Choroid plexus epithelial cell (primary cell): ENCODE data around the gene PLXND1.

Source experiments
- DNase-seq: peaks from one replicate; pipeline ENCODE4 v3.0.0-alpha.2; 2010; ENCODE audit warnings: low read depth
- H3K4me3 ChIP-seq: 2 replicates; pipeline ENCODE4 v1.5.1; 2011; ENCODE audit warnings: low read depth, mild to moderate bottlenecking, control low read depth, low read length, moderate library complexity
- TF ChIP-seq, protein P1 (sequence below): conservative IDR thresholded peaks from 2 replicates; pipeline ENCODE4 v1.5.1; 2011; ENCODE audit warnings: low read depth, mild to moderate bottlenecking, control low read depth, inconsistent platforms, low read length, moderate library complexity

The PLXND1 gene, protein sequence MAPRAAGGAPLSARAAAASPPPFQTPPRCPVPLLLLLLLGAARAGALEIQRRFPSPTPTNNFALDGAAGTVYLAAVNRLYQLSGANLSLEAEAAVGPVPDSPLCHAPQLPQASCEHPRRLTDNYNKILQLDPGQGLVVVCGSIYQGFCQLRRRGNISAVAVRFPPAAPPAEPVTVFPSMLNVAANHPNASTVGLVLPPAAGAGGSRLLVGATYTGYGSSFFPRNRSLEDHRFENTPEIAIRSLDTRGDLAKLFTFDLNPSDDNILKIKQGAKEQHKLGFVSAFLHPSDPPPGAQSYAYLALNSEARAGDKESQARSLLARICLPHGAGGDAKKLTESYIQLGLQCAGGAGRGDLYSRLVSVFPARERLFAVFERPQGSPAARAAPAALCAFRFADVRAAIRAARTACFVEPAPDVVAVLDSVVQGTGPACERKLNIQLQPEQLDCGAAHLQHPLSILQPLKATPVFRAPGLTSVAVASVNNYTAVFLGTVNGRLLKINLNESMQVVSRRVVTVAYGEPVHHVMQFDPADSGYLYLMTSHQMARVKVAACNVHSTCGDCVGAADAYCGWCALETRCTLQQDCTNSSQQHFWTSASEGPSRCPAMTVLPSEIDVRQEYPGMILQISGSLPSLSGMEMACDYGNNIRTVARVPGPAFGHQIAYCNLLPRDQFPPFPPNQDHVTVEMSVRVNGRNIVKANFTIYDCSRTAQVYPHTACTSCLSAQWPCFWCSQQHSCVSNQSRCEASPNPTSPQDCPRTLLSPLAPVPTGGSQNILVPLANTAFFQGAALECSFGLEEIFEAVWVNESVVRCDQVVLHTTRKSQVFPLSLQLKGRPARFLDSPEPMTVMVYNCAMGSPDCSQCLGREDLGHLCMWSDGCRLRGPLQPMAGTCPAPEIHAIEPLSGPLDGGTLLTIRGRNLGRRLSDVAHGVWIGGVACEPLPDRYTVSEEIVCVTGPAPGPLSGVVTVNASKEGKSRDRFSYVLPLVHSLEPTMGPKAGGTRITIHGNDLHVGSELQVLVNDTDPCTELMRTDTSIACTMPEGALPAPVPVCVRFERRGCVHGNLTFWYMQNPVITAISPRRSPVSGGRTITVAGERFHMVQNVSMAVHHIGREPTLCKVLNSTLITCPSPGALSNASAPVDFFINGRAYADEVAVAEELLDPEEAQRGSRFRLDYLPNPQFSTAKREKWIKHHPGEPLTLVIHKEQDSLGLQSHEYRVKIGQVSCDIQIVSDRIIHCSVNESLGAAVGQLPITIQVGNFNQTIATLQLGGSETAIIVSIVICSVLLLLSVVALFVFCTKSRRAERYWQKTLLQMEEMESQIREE (N-terminal part only)

DNA sequence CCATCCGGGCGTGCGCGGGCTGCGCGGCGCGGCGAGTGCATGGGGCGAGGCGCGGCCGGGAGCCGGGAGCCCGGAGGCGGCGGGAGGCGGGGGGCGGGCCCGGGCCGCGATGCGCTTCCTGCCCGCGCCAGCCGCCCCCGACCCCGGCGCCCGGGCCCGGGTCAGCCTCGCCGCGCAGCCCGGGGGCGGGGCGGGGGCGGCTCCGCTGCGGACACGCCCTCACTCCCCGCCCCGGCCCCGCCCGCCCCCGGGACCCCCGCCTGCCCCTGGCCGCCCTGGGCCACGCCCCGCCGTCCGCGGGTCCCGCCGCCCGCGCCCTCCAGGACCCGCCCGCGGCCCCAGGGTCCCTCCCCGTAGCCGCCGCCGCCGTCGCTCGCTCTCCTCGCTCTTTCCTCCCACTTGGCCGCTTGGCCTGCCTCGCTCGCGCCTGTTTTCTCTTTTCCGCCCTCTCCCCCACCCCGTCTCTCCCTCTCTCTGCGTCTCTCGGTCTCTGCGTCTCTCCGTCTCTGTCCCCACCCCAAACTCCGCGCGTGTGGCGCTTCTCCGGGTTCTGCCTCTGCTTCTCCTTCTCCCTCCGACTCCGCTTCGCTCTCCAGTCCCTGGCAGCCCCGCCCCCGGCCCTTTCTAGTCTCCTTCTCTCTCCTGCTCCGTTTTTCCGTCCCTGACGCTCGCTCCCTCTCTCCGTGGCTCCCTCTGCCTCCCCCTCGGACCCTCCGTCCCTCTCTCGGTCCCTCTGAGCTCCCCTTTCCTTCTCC is at the start of gene PLXND1:
Gene PLXND1, minus strand, starts transcription at position 41 of the 755 bp plus-strand sequence. Its CDS starts 37 bp downstream, at position 4.
- H3K4me3 ChIP-seq, result peak within 1 kb of the TSS; percentile 72
- peak; percentile 71 for DNase-seq
- TF ChIP-seq, protein P1, sequence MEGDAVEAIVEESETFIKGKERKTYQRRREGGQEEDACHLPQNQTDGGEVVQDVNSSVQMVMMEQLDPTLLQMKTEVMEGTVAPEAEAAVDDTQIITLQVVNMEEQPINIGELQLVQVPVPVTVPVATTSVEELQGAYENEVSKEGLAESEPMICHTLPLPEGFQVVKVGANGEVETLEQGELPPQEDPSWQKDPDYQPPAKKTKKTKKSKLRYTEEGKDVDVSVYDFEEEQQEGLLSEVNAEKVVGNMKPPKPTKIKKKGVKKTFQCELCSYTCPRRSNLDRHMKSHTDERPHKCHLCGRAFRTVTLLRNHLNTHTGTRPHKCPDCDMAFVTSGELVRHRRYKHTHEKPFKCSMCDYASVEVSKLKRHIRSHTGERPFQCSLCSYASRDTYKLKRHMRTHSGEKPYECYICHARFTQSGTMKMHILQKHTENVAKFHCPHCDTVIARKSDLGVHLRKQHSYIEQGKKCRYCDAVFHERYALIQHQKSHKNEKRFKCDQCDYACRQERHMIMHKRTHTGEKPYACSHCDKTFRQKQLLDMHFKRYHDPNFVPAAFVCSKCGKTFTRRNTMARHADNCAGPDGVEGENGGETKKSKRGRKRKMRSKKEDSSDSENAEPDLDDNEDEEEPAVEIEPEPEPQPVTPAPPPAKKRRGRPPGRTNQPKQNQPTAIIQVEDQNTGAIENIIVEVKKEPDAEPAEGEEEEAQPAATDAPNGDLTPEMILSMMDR, result no peak

DNA sequence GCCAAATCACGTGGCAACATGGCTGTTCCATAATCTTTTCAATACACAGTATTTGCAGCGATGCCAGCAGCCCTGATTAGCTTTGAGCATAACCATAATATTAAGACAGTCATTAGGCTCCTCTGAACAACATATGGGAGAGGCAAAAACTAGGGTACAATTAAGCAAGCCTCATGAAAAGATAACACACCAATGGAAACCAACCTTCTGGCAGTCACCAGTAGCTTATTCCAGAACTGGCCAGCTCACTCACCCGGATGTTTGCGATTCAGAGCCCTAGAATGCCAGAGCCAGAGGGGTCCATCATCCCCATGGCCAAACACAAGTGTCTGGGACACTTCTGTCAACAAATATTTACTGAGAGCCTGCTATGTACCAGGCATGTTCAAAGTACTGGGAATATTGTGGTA is 48.8 kb upstream of the PLXND1 start:
- TF ChIP-seq, protein P1, result no peak
- H3K4me3 ChIP-seq, result no peak overlapping the region
- DNase-seq, result no peak

DNA sequence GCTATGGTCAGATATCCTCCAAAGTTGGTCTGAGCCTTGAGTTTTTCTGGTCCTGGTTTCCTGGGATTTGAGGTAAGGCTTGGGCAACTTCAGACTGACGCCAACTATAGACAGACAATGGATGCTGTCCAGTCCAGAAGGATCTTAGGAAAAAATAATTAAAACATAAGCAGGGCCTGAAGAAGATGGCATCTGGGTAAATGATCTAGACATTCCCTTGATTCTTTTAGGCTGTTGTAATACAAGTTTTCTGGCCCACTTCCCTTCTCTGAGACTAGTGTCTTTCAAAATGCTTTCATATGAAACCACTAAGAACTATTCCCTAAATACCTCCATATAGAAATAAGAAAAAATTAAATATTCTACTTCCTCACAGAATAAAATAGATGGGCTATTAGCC is 47.7 kb upstream of the PLXND1 start:
- TF ChIP-seq, protein P1, result no peak
- peak; percentile 72 for DNase-seq
- no peak overlapping the region for H3K4me3 ChIP-seq

DNA sequence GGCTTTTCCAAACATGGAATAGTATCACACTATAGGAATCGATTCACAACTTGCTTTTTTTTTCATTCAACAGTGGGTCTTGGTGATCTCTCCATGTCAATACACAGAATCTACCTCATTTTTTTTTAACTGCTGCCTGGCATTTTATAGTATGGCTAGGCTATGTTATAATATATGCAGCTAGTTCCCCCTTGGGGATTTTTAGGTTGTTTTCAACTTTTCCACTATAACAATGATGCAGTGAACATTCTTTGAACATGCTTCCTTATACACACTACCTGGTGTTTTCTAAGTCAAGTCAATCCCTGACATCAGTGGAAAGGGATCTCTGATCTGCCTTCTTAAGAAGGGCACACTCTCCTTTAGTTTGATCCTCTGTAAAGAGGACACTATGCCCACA is 46.5 kb upstream of the PLXND1 start:
- TF ChIP-seq, protein P1, result no peak
- no peak for DNase-seq
- no peak overlapping the region for H3K4me3 ChIP-seq

DNA sequence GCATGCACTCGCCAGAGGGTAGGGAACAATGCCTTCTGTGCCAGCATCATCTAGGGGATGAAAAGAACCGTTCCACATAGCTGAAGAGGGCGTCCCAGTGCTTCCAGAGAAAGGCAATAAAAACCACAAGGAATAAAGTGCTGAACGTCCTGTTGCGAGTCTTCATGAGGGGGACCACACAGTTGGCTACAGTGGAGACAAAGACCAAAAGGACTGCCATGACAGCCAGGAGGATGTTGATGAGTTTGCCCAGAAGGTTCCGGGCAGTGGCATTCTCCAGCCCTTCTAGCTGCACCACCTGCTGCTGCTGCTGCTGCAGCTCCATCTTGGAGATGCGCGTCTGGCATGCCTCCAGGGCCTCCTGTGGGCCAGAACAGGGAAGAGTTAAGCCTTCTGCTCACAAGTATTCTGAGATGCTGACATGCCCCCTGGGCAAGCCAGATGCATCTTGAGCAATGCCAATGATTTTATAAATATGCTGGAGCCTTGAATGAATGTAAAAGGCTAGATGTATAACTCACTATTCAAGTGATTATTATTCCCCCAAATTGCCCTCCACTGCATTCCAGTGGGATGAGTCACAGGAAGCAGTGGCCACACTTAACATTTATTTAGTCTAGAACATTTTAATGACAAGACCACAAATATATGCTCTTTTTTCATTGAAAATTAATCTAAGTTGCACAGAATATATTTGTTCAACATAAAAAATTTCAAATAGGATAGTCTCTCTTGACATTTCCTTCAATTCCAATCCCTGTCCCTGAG is 45.1 kb upstream of the PLXND1 start:
- no peak overlapping the region for H3K4me3 ChIP-seq
- peak; percentile 84 for DNase-seq
- TF ChIP-seq, protein P1, result no peak
